Testis (tissue), 2 donors: ENCODE measurements around the gene CSTF2.

Experiments
- POLR2A ChIP-seq: fragments of 450-650 bp; IDR thresholded peaks from one replicate; pipeline ENCODE4 v1.6.1; 2017; ENCODE audit warnings: antibody characterized with exemption, mild to moderate bottlenecking, moderate library complexity
- TF ChIP-seq, protein P1 (sequence below), 3 experiments: fragments of 450-650 bp in 2 of 3; fragments of 200-600 bp in 1 of 3; sonication (generic) in 1 of 3; IDR thresholded peaks; one replicate each; pipeline ENCODE4 v1.5.1; 2016 to 2019; ENCODE audit warnings: antibody characterized with exemption in 3 of 3, mild to moderate bottlenecking in 2 of 3, moderate library complexity in 1 of 3

DNA sequence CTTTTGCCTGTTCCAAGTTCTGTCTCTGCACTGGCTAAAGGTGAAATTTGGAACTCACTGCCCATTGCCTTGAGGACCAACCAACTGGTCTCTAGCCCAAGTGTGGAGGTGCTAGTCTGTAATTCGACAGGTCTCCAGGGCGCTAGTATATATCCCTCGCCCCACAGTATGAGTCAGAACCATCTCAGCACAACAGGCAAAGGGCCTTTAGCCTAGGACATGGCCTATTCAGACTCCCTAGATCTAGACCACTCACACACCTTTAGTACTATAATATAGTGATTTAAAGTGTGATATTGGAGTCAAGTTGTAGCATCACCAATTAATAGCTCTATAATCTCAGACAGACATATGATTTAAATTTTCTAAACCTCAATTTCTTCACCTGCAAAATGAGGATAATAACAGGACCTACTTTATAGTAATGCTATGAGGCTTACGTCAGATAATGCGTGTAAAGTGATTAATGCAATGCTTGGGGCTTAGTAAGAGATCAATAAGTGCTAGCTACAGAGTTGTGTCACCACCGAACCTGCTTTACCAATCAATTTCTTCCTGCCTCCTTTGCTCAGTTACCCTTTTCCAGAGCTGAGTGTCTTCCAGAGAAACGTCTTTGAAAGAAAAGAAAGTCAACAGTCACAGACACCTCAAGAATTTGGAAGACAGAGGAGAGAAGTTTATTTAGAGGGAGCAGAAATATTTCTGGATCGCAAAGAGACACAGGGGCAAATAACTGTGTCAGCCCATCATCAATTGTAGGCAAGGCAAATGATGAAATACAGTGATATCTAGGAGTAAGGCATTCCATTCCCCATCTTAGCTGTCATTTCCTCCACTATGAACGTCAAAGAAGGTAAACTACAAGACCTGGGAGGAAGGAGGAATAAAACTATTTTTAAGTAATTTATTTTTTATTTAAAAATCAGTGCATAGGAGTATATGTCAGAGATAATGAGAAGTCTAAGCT lies 51.7 kb downstream of the CSTF2 start:
- TF ChIP-seq, protein P1, sequence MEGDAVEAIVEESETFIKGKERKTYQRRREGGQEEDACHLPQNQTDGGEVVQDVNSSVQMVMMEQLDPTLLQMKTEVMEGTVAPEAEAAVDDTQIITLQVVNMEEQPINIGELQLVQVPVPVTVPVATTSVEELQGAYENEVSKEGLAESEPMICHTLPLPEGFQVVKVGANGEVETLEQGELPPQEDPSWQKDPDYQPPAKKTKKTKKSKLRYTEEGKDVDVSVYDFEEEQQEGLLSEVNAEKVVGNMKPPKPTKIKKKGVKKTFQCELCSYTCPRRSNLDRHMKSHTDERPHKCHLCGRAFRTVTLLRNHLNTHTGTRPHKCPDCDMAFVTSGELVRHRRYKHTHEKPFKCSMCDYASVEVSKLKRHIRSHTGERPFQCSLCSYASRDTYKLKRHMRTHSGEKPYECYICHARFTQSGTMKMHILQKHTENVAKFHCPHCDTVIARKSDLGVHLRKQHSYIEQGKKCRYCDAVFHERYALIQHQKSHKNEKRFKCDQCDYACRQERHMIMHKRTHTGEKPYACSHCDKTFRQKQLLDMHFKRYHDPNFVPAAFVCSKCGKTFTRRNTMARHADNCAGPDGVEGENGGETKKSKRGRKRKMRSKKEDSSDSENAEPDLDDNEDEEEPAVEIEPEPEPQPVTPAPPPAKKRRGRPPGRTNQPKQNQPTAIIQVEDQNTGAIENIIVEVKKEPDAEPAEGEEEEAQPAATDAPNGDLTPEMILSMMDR (IDR thresholded peaks at IDR 0.05): no peak
- no peak for TF ChIP-seq POLR2A
